Vagina (tissue), 2 donors: Measurements from ENCODE around the gene AFF3. TPM values are rescaled to one million over a fixed set of nuclear protein-coding genes. Genes with fewer than 3 reads are reported as not detected.

Experiments used
- DNase-seq, 2 donors: peaks; one replicate each; pipeline ENCODE4 v3.0.0-alpha.2; 2017; ENCODE audit errors: extremely low spot score in 2 of 2
- H3K27ac ChIP-seq: fragments of 200-600 bp; sonication (generic); one replicate; pipeline ENCODE4 v1.5.1; 2019
- H3K27me3 ChIP-seq: fragments of 200-600 bp; sonication (generic); one replicate; pipeline ENCODE4 v1.5.1; 2019
- H3K36me3 ChIP-seq, 2 donors: fragments of 200-600 bp; sonication (generic); one replicate each; pipeline ENCODE4 v1.5.1; 2017 to 2019
- H3K4me1 ChIP-seq: fragments of 200-600 bp; sonication (generic); one replicate; pipeline ENCODE4 v1.5.1; 2019
- H3K4me3 ChIP-seq, 2 donors: fragments of 200-600 bp; sonication (generic); 1 replicate in 1 of 2; 2 replicates in 1 of 2; pipeline ENCODE4 v1.5.1; 2016 to 2019
- H3K9me3 ChIP-seq: fragments of 200-600 bp; sonication (generic); one replicate; pipeline ENCODE4 v1.5.1; 2019
- POLR2A ChIP-seq, 2 donors: fragments of 450-650 bp; IDR thresholded peaks; one replicate each; pipeline ENCODE4 v1.6.1; 2017; ENCODE audit warnings: antibody characterized with exemption in 2 of 2, mild to moderate bottlenecking in 2 of 2, moderate library complexity in 2 of 2
- POLR2AphosphoS5 ChIP-seq, 2 donors: sonication (generic); formaldehyde crosslinking; IDR thresholded peaks; one replicate each; pipeline ENCODE4 v1.9.0; 2017; ENCODE audit warnings: antibody characterized with exemption in 2 of 2, mild to moderate bottlenecking in 2 of 2, low read depth in 1 of 2; ENCODE audit not compliant: insufficient read depth in 1 of 2
- intact Hi-C: fragments of 100-400 bp; cut with DNase I; formaldehyde crosslinking; loops from one replicate; pipeline ENCODE4 v1.15.1; 2023
- total RNA-seq: library from RNA; depleted of rRNA; stranded (reverse); fragments of >200 nt; gene quantifications from one replicate; pipeline ENCODE4 v1.2.3, GENCODE V29; 2016
- TF ChIP-seq, protein P1 (sequence below), 3 experiments: fragments of 450-650 bp in 2 of 3; fragments of 200-600 bp in 1 of 3; sonication (generic) in 1 of 3; IDR thresholded peaks; one replicate each; pipeline ENCODE4 v1.5.1; 2017 to 2019; ENCODE audit warnings: antibody characterized with exemption in 3 of 3, mild to moderate bottlenecking in 2 of 3, moderate library complexity in 2 of 3

The AFF3 gene
- total RNA-seq, 1 donor from 2014 or later, result 7.6 TPM

DNA sequence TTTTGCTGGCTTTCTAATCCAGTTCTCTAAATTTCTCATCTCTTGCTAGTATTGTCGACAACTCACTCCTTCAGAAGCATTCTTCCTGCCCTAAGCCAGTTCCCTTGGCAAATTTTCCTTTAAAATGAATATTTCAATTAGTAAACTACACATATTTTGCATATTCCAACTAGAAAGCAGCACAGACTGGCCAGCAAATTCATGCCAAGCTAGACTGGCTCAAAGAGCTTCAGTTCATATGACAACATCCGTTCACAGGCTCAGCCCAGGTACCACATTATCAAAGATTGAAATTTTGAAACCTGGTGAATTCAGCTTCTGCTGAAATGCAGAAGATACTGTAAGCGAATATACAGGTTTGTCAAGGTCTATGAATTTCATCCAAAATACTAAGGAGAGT is 64.5 kb downstream of the AFF3 start:
- no peak for DNase-seq
- TF ChIP-seq POLR2AphosphoS5 (IDR thresholded peaks at IDR 0.05; ENCODE audit: insufficient read depth in 1 of 2, low read depth in 1 of 2) (no peak), POLR2A (IDR thresholded peaks at IDR 0.05) (no peak)

DNA sequence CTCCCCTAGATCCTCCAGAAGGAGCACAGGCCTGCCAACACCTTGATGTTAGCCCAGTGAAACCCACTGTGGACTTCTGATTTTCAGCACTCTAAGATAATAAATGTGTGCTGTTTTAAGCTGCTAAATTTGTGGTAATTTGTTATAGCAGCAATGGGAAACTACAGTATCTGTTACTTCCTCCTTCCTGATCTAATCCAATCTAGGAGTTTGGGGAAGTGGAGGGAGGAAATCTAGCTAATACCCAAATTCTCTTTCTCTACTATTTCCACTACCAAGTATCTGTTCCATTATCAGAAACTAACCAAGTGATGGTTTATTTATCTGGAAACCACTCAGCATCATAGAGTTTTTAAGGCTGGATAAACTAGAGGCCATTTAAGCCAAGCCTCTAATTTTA is 64.9 kb downstream of the AFF3 start:
- H3K27ac ChIP-seq, result no peak overlapping the region
- intact Hi-C loops, result no loop called here
- H3K36me3 ChIP-seq, result no peaks in the 10 kb centered on the region
- TF ChIP-seq POLR2AphosphoS5 (IDR thresholded peaks at IDR 0.05; ENCODE audit: insufficient read depth in 1 of 2, low read depth in 1 of 2) (no peak), POLR2A (IDR thresholded peaks at IDR 0.05) (no peak)
- TF ChIP-seq, protein P1, sequence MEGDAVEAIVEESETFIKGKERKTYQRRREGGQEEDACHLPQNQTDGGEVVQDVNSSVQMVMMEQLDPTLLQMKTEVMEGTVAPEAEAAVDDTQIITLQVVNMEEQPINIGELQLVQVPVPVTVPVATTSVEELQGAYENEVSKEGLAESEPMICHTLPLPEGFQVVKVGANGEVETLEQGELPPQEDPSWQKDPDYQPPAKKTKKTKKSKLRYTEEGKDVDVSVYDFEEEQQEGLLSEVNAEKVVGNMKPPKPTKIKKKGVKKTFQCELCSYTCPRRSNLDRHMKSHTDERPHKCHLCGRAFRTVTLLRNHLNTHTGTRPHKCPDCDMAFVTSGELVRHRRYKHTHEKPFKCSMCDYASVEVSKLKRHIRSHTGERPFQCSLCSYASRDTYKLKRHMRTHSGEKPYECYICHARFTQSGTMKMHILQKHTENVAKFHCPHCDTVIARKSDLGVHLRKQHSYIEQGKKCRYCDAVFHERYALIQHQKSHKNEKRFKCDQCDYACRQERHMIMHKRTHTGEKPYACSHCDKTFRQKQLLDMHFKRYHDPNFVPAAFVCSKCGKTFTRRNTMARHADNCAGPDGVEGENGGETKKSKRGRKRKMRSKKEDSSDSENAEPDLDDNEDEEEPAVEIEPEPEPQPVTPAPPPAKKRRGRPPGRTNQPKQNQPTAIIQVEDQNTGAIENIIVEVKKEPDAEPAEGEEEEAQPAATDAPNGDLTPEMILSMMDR (IDR thresholded peaks at IDR 0.05), result no peak
- no peak overlapping the region for H3K4me3 ChIP-seq
- no peaks in the 10 kb centered on the region for H3K4me1 ChIP-seq
- no peak for DNase-seq
- H3K9me3 ChIP-seq, result no peaks in the 10 kb centered on the region
- H3K27me3 ChIP-seq, result no peaks in the 10 kb centered on the region

More for the DNA sequence above, 64.5 kb downstream of the AFF3 start:
- Histone ChIP-seq H3K9me3 (no peaks in the 10 kb centered on the region), H3K27me3 (no peaks in the 10 kb centered on the region), H3K27ac (no peak overlapping the region), H3K36me3 (no peaks in the 10 kb centered on the region), H3K4me3 (no peak overlapping the region), H3K4me1 (no peaks in the 10 kb centered on the region)
- intact Hi-C loops, result no loop called here

DNA sequence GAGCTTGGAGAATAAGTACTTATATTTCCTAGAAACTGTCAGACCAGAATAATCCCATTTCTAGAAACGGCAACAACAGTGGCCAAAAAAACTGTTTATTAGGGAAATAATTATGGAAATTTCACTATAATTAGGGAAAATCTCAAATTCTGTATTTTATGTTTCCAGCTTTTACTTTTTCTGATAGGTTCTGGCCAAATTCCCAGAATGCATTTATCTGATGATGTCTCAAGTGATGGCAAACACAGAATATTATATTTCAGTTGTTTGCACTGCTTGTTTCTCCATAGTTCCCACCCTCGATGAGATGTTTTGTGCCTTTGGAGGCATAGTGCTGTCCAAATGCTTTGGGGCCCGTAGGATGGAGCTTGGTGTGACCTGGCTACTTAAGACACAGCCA is 66.9 kb downstream of the AFF3 start:
- H3K27me3 ChIP-seq, result no peaks in the 10 kb centered on the region
- no peak for DNase-seq
- no peak overlapping the region for H3K4me3 ChIP-seq
- no peaks in the 10 kb centered on the region for H3K36me3 ChIP-seq
- intact Hi-C loops, result no loop called here
- no peak overlapping the region for H3K27ac ChIP-seq
- H3K9me3 ChIP-seq, result no peaks in the 10 kb centered on the region
- no peak for TF ChIP-seq POLR2A (IDR thresholded peaks at IDR 0.05)
- TF ChIP-seq, protein P1 (IDR thresholded peaks at IDR 0.05), result no peak
- no peak for TF ChIP-seq POLR2AphosphoS5 (IDR thresholded peaks at IDR 0.05; ENCODE audit: insufficient read depth in 1 of 2, low read depth in 1 of 2)
- no peaks in the 10 kb centered on the region for H3K4me1 ChIP-seq

DNA sequence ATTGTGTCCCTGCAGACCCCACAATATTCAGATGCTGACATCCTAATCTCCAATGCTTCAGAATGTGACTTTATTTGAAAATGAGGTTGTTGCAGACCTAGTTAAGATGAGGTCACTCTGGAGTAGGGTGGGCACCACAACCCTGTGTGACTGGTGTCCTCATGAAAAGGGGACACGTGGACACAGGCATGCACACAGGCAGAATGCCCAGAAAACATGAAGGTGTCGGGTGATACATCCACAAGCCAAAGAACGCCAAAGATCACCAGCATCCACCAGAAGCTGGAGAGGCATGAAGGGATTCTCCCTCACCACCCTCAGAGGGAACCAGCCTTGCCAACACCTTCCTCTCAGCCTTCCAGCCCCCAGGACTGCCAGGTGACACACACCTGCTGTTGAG is 69.3 kb downstream of the AFF3 start:
- Histone ChIP-seq H3K9me3 (no peaks in the 10 kb centered on the region), H3K36me3 (no peaks in the 10 kb centered on the region), H3K27ac (no peak overlapping the region), H3K4me1 (no peaks in the 10 kb centered on the region), H3K4me3 (no peak overlapping the region), H3K27me3 (no peaks in the 10 kb centered on the region)
- DNase-seq, result no peak
- TF ChIP-seq POLR2AphosphoS5 (IDR thresholded peaks at IDR 0.05; ENCODE audit: insufficient read depth in 1 of 2, low read depth in 1 of 2), result no peak
- no peak for TF ChIP-seq POLR2A (IDR thresholded peaks at IDR 0.05)
- TF ChIP-seq, protein P1 (IDR thresholded peaks at IDR 0.05), result no peak
- intact Hi-C loops, result no loop called here

DNA sequence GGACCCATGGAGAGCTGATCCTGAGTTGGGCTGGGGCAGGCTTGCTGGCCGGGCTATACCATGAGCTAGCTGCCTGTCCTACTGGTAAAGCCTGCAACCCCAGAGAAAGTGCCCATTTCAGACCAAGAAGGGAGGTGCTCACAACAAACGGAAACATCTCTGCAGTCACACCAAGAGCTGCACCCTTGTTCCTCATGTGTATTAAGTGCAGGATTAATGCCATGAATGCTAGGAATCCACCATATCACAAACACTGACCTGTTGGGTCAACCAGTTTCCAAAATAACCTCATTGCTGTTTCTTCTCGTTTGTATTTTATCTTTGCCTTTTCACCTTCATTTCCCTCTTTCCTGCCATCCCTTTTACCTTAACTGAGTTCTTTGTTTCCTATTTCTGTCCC is 69.9 kb downstream of the AFF3 start:
- H3K27me3 ChIP-seq, result no peaks in the 10 kb centered on the region
- no peaks in the 10 kb centered on the region for H3K36me3 ChIP-seq
- intact Hi-C loops, result no loop called here
- DNase-seq, result no peak
- H3K4me3 ChIP-seq, result no peak overlapping the region
- TF ChIP-seq POLR2A (IDR thresholded peaks at IDR 0.05) (no peak), POLR2AphosphoS5 (IDR thresholded peaks at IDR 0.05; ENCODE audit: insufficient read depth in 1 of 2, low read depth in 1 of 2) (no peak)
- TF ChIP-seq, protein P1 (IDR thresholded peaks at IDR 0.05), result no peak
- no peak overlapping the region for H3K27ac ChIP-seq
- H3K4me1 ChIP-seq, result no peaks in the 10 kb centered on the region
- H3K9me3 ChIP-seq, result no peaks in the 10 kb centered on the region
